SK-N-SH treated with all-trans-retinoic acid at 6 μM for 48 hours (cell line): ENCODE measurements around the gene DLG2.

Source experiments
- ATAC-seq: fragments of 200-7000 bp; cut with Tn5 transposase; 3 replicates; pipeline ENCODE4 v1.9.1; 2020; ENCODE audit warnings: mild to moderate bottlenecking, moderate library complexity
- ARNTL ChIP-seq: fragments of 450-650 bp; formaldehyde crosslinking; IDR thresholded peaks from 2 replicates; pipeline ENCODE4 v1.5.0; 2020; ENCODE audit warnings: low read depth, mild to moderate bottlenecking, moderate library complexity, borderline replicate concordance
- BACH2 ChIP-seq: fragments of 250-450 bp; sonication (Bioruptor Pico); IDR thresholded peaks from 2 replicates; pipeline ENCODE4 v1.9.0; 2021; ENCODE audit warnings: mild to moderate bottlenecking, borderline replicate concordance
- CSDC2 ChIP-seq: fragments of 250-450 bp; sonication (Bioruptor Pico); IDR thresholded peaks from 2 replicates; pipeline ENCODE4 v1.5.0; 2020; ENCODE audit warnings: mild to moderate bottlenecking, moderate library complexity
- CSRNP3 ChIP-seq: fragments of 250-450 bp; sonication (Bioruptor Pico); IDR thresholded peaks from 2 replicates; pipeline ENCODE4 v1.5.1; 2021; ENCODE audit warnings: mild to moderate bottlenecking, moderate library complexity
- ESRRG ChIP-seq: fragments of 250-450 bp; sonication (Bioruptor Pico); IDR thresholded peaks from 2 replicates; pipeline ENCODE4 v1.6.1; 2021; ENCODE audit warnings: mild to moderate bottlenecking
- GLIS3 ChIP-seq: fragments of 250-450 bp; sonication (Bioruptor Pico); IDR thresholded peaks from 2 replicates; pipeline ENCODE4 v1.5.0; 2020; ENCODE audit warnings: mild to moderate bottlenecking, moderate library complexity
- ISL1 ChIP-seq: fragments of 250-450 bp; sonication (Bioruptor Pico); IDR thresholded peaks from 2 replicates; pipeline ENCODE4 v2.1.2; 2022; ENCODE audit warnings: mild to moderate bottlenecking, moderate library complexity
- PPARA ChIP-seq: fragments of 250-450 bp; sonication (Bioruptor Pico); IDR thresholded peaks from 2 replicates; pipeline ENCODE4 v1.5.0; 2020; ENCODE audit warnings: mild to moderate bottlenecking, borderline replicate concordance
- SNAI2 ChIP-seq: fragments of 250-450 bp; sonication (Bioruptor Pico); IDR thresholded peaks from 2 replicates; pipeline ENCODE4 v1.5.0; 2020; ENCODE audit warnings: mild to moderate bottlenecking, moderate library complexity
- TOX ChIP-seq: fragments of 250-450 bp; sonication (Bioruptor Pico); IDR thresholded peaks from 2 replicates; pipeline ENCODE4 v1.8.0; 2021; ENCODE audit warnings: mild to moderate bottlenecking, moderate library complexity, borderline replicate concordance
- ZFP3 ChIP-seq: fragments of 250-450 bp; sonication (Bioruptor Pico); IDR thresholded peaks from 2 replicates; pipeline ENCODE4 v1.5.0; 2020; ENCODE audit warnings: mild to moderate bottlenecking, moderate library complexity
- ZFP30 ChIP-seq: fragments of 450-650 bp; formaldehyde crosslinking; IDR thresholded peaks from 2 replicates; pipeline ENCODE4 v1.5.0; 2022; ENCODE audit warnings: mild to moderate bottlenecking, moderate library complexity
- ZNF565 ChIP-seq: fragments of 450-650 bp; formaldehyde crosslinking; conservative IDR thresholded peaks from 2 replicates; pipeline ENCODE4 v1.5.0; 2020; ENCODE audit warnings: low read depth, mild to moderate bottlenecking, moderate library complexity
- ZNF8 ChIP-seq: fragments of 450-650 bp; formaldehyde crosslinking; IDR thresholded peaks from 2 replicates; pipeline ENCODE4 v1.5.0; 2020; ENCODE audit warnings: mild to moderate bottlenecking, moderate library complexity
- TF ChIP-seq, protein P1 (sequence below): fragments of 250-450 bp; sonication (Bioruptor Pico); IDR thresholded peaks from 2 replicates; pipeline ENCODE4 v1.8.0; 2021; ENCODE audit warnings: low read depth, mild to moderate bottlenecking, moderate library complexity, borderline replicate concordance
- TF ChIP-seq, protein P2 (sequence below): fragments of 250-450 bp; sonication (Bioruptor Pico); IDR thresholded peaks from 2 replicates; pipeline ENCODE4 v1.5.1; 2020; ENCODE audit warnings: low read depth, mild to moderate bottlenecking, moderate library complexity
- TF ChIP-seq, protein P3 (sequence below): fragments of 250-450 bp; sonication (Bioruptor Pico); IDR thresholded peaks from 2 replicates; pipeline ENCODE4 v1.8.0; 2020; ENCODE audit warnings: mild to moderate bottlenecking, moderate library complexity, borderline replicate concordance

Gene DLG2

DNA sequence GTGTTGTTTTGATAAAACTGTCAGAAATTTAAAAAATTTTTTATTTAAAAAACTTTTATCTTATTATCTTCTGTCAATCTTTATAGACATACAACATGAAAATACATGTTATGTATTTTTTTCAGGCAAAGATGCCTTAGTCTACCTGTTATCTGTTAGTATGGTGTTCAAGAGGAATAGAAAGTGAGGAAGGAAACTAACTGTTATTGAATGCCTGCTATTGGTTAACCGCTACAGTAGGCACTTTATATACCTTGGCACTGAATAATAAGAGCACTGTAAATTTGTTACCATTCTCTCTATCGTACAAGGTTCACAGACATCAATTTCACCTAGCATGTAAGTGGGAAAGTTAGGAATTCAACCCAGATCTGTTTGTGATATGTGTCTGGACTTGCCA is 2068.9 kb downstream of the DLG2 start:
- ATAC-seq, result no peak
- no peak for TF ChIP-seq PPARA
- no peak for TF ChIP-seq BACH2 (CRISPR knock-in tag)
- TF ChIP-seq, protein P1, sequence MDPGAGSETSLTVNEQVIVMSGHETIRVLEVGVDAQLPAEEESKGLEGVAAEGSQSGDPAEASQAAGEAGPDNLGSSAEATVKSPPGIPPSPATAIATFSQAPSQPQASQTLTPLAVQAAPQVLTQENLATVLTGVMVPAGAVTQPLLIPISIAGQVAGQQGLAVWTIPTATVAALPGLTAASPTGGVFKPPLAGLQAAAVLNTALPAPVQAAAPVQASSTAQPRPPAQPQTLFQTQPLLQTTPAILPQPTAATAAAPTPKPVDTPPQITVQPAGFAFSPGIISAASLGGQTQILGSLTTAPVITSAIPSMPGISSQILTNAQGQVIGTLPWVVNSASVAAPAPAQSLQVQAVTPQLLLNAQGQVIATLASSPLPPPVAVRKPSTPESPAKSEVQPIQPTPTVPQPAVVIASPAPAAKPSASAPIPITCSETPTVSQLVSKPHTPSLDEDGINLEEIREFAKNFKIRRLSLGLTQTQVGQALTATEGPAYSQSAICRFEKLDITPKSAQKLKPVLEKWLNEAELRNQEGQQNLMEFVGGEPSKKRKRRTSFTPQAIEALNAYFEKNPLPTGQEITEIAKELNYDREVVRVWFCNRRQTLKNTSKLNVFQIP, result no peak
- TF ChIP-seq ARNTL (CRISPR knock-in tag), result no peak
- TF ChIP-seq ISL1 (CRISPR knock-in tag), result no peak
- TF ChIP-seq SNAI2 (CRISPR knock-in tag), result no peak
- no peak for TF ChIP-seq TOX (CRISPR knock-in tag)
- TF ChIP-seq ZNF8, result no peak
- no peak for TF ChIP-seq ZFP30 (CRISPR knock-in tag)
- no peak for TF ChIP-seq ZNF565 (CRISPR knock-in tag)
- no peak for TF ChIP-seq ZFP3 (CRISPR knock-in tag)
- TF ChIP-seq, protein P2, sequence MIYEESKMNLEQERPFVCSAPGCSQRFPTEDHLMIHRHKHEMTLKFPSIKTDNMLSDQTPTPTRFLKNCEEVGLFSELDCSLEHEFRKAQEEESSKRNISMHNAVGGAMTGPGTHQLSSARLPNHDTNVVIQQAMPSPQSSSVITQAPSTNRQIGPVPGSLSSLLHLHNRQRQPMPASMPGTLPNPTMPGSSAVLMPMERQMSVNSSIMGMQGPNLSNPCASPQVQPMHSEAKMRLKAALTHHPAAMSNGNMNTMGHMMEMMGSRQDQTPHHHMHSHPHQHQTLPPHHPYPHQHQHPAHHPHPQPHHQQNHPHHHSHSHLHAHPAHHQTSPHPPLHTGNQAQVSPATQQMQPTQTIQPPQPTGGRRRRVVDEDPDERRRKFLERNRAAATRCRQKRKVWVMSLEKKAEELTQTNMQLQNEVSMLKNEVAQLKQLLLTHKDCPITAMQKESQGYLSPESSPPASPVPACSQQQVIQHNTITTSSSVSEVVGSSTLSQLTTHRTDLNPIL (CRISPR knock-in tag), result no peak
- TF ChIP-seq GLIS3 (CRISPR knock-in tag), result no peak
- no peak for TF ChIP-seq CSRNP3 (CRISPR knock-in tag)
- no peak for TF ChIP-seq CSDC2 (CRISPR knock-in tag)
- TF ChIP-seq ESRRG (CRISPR knock-in tag), result no peak

DNA sequence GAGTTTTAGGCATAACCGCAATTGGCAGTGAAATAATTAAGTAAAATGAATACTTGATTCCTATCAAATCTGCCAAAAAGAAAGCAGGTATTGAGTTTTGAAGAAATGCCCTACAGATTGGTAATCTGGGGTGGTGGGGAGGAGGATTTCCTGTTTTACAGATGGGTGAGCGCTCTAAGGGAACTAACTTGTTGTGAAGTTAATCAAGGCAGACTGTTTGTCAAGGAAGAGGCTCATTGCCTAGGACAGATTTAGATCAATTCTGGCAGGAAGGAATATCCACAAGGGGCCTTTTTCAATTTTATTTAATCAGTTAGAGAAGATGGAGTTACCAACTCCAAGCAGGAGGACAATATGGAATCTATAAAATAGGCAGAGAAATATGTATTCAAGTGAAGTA is 2069.5 kb downstream of the DLG2 start:
- TF ChIP-seq, protein P1, result no peak
- TF ChIP-seq SNAI2 (CRISPR knock-in tag) (no peak), GLIS3 (CRISPR knock-in tag) (no peak), ARNTL (CRISPR knock-in tag) (no peak), CSDC2 (CRISPR knock-in tag) (no peak), ZFP30 (CRISPR knock-in tag) (no peak)
- TF ChIP-seq, protein P3, sequence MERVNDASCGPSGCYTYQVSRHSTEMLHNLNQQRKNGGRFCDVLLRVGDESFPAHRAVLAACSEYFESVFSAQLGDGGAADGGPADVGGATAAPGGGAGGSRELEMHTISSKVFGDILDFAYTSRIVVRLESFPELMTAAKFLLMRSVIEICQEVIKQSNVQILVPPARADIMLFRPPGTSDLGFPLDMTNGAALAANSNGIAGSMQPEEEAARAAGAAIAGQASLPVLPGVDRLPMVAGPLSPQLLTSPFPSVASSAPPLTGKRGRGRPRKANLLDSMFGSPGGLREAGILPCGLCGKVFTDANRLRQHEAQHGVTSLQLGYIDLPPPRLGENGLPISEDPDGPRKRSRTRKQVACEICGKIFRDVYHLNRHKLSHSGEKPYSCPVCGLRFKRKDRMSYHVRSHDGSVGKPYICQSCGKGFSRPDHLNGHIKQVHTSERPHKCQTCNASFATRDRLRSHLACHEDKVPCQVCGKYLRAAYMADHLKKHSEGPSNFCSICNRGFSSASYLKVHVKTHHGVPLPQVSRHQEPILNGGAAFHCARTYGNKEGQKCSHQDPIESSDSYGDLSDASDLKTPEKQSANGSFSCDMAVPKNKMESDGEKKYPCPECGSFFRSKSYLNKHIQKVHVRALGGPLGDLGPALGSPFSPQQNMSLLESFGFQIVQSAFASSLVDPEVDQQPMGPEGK (CRISPR knock-in tag), result no peak
- ATAC-seq, result no peak

GRCh38 chr11:83554876-83555275 is 2072.3 kb downstream of the DLG2 start:
- TF ChIP-seq ZNF8, result no peak
- no peak for TF ChIP-seq GLIS3 (CRISPR knock-in tag)
- no peak for TF ChIP-seq BACH2 (CRISPR knock-in tag)
- TF ChIP-seq SNAI2 (CRISPR knock-in tag), result no peak
- no peak for TF ChIP-seq CSDC2 (CRISPR knock-in tag)
- no peak for TF ChIP-seq TOX (CRISPR knock-in tag)
- TF ChIP-seq, protein P3 (CRISPR knock-in tag), result no peak
- TF ChIP-seq ZFP30 (CRISPR knock-in tag), result no peak
- ATAC-seq, result peak; percentile 84
